Central memory CD8-positive, alpha-beta T cell (primary cell): ENCODE measurements around the gene DST.

Source experiments
- ATAC-seq: fragments of 150-1000 bp; cut with Tn5 transposase; replicated peaks from 2 replicates; pipeline ENCODE4 v1.10.0; 2022; ENCODE audit warnings: mild to moderate bottlenecking, moderate FRiP score, moderate number of reproducible peaks; ENCODE audit not compliant: poor library complexity, severe bottlenecking; ENCODE audit errors: extremely low read depth
- DNase-seq, 2 donors: peaks; one replicate each; pipeline ENCODE4 v3.0.0; 2021; ENCODE audit warnings: low spot score in 2 of 2
- H3K27ac Mint-ChIP-seq: one replicate; pipeline ENCODE4 v1.8.0; 2022; ENCODE audit warnings: low read depth, mild to moderate bottlenecking, moderate library complexity, mixed read lengths
- H3K27me3 Mint-ChIP-seq: one replicate; pipeline ENCODE4 v1.8.0; 2022; ENCODE audit warnings: mixed read lengths
- H3K36me3 Mint-ChIP-seq: one replicate; pipeline ENCODE4 v1.8.0; 2022; ENCODE audit warnings: mild to moderate bottlenecking, moderate library complexity, mixed read lengths; ENCODE audit not compliant: insufficient read depth
- H3K4me1 Mint-ChIP-seq: one replicate; pipeline ENCODE4 v1.8.0; 2022; ENCODE audit warnings: mixed read lengths
- H3K4me3 Mint-ChIP-seq: one replicate; pipeline ENCODE4 v1.8.0; 2022; ENCODE audit warnings: mild to moderate bottlenecking, moderate library complexity, mixed read lengths
- H3K9me3 Mint-ChIP-seq: one replicate; pipeline ENCODE4 v1.8.0; 2022; ENCODE audit warnings: mixed read lengths

Gene DST

GRCh38 chr6:56520218-56520617 is 122.5 kb downstream of the DST start:
- no peak overlapping the region for H3K4me3 Mint-ChIP-seq
- H3K36me3 Mint-ChIP-seq = no peaks in the 10 kb centered on the region
- H3K4me1 Mint-ChIP-seq = no peaks in the 10 kb centered on the region
- ATAC-seq (no peak), DNase-seq (no peak)
- H3K27ac Mint-ChIP-seq = no peak overlapping the region
- peaks cover 8% of the 10 kb centered on the region for H3K9me3 Mint-ChIP-seq
- no peaks in the 10 kb centered on the region for H3K27me3 Mint-ChIP-seq

GRCh38 chr6:56518995-56519767 is 123.5 kb downstream of the DST start:
- H3K9me3 Mint-ChIP-seq = peaks cover 8% of the 10 kb centered on the region
- H3K36me3 Mint-ChIP-seq = no peaks in the 10 kb centered on the region
- no peaks in the 10 kb centered on the region for H3K27me3 Mint-ChIP-seq
- DNase-seq = no peak
- H3K4me3 Mint-ChIP-seq = no peak overlapping the region
- H3K4me1 Mint-ChIP-seq = no peaks in the 10 kb centered on the region
- no peak overlapping the region for H3K27ac Mint-ChIP-seq
- ATAC-seq = no peak

GRCh38 chr6:56517155-56517745 is 125.4 kb downstream of the DST start:
- H3K4me1 Mint-ChIP-seq = no peaks in the 10 kb centered on the region

GRCh38 chr6:56516003-56516402 is 126.7 kb downstream of the DST start:
- no peaks in the 10 kb centered on the region for H3K36me3 Mint-ChIP-seq
- DNase-seq = no peak
- no peaks in the 10 kb centered on the region for H3K27me3 Mint-ChIP-seq
- H3K27ac Mint-ChIP-seq = no peak overlapping the region
- no peak for ATAC-seq
- no peaks in the 10 kb centered on the region for H3K4me1 Mint-ChIP-seq
- no peak overlapping the region for H3K4me3 Mint-ChIP-seq
- H3K9me3 Mint-ChIP-seq = peaks cover 8% of the 10 kb centered on the region

More at GRCh38 chr6:56517155-56517745, 125.4 kb downstream of the DST start:
- Mint-ChIP-seq H3K36me3 (no peaks in the 10 kb centered on the region), H3K27ac (no peak overlapping the region), H3K4me3 (no peak overlapping the region), H3K9me3 (peaks cover 8% of the 10 kb centered on the region), H3K27me3 (no peaks in the 10 kb centered on the region)
- ATAC-seq = no peak
- DNase-seq = no peak

DNA sequence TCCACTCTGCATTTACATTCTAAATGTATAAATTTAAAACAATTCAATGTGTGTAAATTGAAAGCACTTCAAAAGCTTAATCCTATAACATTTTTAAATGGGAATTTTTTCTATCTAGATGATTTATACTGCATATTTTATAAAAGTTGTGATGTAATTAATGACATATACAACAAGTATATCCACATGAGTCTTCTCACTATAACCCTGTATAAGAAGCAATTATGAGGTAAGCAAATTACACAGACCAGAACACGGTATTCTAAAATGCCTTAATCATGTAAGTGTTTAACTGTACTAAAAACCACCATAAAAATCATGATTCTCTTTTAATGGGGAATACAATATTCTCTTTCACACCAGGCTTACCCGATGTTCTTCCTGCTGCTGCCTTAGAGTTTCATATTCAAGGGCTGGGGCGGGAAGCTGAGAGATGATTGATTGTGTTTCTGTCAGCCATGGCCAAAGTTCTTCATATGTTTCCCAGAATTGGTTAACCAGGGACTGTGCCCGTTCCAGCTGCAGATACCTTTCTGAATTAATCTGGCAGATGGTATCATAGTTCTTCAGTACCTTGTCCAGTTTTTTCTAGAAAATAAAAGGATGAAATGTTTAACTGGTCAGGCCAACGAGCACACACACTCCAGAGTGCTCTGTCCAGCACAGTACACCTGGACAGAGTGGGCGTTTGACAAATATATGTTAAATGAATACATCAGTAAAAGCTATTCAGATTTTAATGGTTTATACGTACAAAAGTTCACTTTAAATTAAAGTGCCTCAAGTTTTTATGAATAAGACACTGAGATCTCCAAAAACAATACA is 127.4 kb downstream of the DST start:
- no peak for ATAC-seq
- Mint-ChIP-seq H3K27me3 (no peaks in the 10 kb centered on the region), H3K4me3 (no peak overlapping the region), H3K4me1 (no peaks in the 10 kb centered on the region), H3K9me3 (peaks cover 7% of the 10 kb centered on the region), H3K36me3 (no peaks in the 10 kb centered on the region), H3K27ac (no peak overlapping the region)
- DNase-seq = no peak

GRCh38 chr6:56514395-56514794 is 128.3 kb downstream of the DST start:
- no peaks in the 10 kb centered on the region for H3K4me1 Mint-ChIP-seq
- no peaks in the 10 kb centered on the region for H3K36me3 Mint-ChIP-seq
- H3K27me3 Mint-ChIP-seq = no peaks in the 10 kb centered on the region
- no peak overlapping the region for H3K27ac Mint-ChIP-seq
- ATAC-seq = no peak
- no peak for DNase-seq
- H3K4me3 Mint-ChIP-seq = no peak overlapping the region
- H3K9me3 Mint-ChIP-seq = no peaks in the 10 kb centered on the region

DNA sequence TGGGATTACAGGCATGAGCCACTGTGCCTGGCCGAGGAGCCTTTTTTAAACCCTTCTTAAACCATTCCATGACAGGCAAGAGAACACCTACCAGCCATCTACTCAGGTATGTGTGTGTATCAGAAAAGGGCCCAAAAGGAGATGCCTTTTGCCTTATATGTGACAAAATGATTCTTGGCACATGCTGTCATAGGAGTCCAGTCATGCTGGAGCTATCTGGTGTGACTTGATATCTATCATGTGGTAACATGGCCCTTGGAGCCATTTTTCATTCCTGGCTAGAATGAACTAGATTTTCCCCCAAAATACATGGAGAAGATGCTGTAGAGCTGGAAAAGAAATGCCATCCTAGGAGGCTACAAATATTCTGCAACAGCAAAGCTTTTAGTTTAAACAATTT is 129.1 kb downstream of the DST start:
- Mint-ChIP-seq H3K4me1 (no peaks in the 10 kb centered on the region), H3K9me3 (no peaks in the 10 kb centered on the region), H3K27ac (no peak overlapping the region), H3K27me3 (no peaks in the 10 kb centered on the region), H3K36me3 (no peaks in the 10 kb centered on the region), H3K4me3 (no peak overlapping the region)
- ATAC-seq (no peak), DNase-seq (no peak)

DNA sequence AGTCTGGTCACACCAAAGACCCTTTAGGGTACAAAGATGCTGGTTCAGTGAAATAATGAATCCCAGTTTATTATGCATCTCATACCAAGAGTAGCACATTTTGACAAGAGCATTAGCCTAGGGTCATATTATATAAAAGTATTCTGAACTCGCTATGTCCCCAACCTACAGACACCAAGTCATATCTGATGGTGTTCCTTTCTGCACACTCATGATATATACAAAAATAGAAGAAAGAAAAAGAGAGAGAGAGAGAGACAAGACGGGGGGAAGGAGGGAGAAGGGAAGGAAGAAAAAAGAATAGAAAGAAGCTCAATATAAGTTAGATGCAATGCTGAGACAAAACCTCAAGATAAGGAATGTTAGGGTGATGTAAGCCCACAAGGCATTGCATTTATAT is 131.1 kb downstream of the DST start:
- H3K4me3 Mint-ChIP-seq = no peak overlapping the region
- H3K36me3 Mint-ChIP-seq = no peaks in the 10 kb centered on the region
- H3K4me1 Mint-ChIP-seq = no peaks in the 10 kb centered on the region
- no peak overlapping the region for H3K27ac Mint-ChIP-seq
- no peak for DNase-seq
- H3K9me3 Mint-ChIP-seq = no peaks in the 10 kb centered on the region
- no peak for ATAC-seq
- H3K27me3 Mint-ChIP-seq = no peaks in the 10 kb centered on the region

DNA sequence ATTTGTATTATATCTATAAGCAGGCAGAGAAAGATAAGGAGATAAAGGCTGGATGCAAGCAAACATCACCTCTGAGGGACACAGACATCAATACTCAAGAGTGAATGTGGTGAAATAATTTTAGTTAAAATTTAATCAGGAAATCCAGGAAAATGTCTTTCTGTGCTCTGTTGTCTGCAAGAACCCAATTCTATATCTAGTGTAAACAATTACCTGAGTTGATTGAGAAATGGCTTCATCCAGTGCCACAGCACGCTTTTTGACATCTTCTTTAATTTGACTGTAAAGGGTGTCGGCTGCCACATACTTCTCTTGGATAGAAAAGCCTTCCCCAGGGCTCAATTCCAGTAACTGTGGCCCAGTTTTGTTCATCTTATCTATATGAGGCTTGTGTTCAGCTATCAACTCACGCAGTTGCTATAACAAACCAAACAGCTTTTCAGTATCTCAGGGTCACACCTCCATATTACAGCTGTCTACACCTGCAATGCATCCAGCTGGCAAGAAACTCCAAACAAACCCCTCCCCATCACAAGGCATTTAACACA is 131.6 kb downstream of the DST start:
- Mint-ChIP-seq H3K4me1 (no peaks in the 10 kb centered on the region), H3K27ac (no peak overlapping the region), H3K27me3 (no peaks in the 10 kb centered on the region), H3K36me3 (no peaks in the 10 kb centered on the region), H3K9me3 (no peaks in the 10 kb centered on the region), H3K4me3 (no peak overlapping the region)
- no peak for DNase-seq
- ATAC-seq = no peak

DNA sequence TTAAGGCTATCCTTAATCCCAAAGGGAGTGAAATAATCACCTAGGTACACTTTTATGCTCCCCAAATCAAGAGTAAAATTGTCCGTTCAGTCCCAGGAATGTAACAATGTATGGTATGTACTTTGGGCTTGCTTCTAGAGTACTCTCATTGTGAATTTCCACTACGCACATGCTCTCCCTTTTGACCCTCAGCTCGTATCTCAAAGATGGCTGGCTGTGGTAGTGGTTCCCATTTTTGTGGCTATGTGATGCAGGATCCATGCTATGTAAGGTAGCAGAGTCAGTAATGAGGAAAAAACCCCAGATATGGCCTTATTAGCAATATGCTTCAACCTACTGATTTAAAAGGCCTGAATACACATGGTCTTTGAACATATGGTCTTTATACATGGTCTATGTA is 133.7 kb downstream of the DST start:
- DNase-seq (no peak), ATAC-seq (no peak)
- no peaks in the 10 kb centered on the region for H3K27me3 Mint-ChIP-seq
- H3K27ac Mint-ChIP-seq = no peak overlapping the region
- no peaks in the 10 kb centered on the region for H3K36me3 Mint-ChIP-seq
- no peaks in the 10 kb centered on the region for H3K9me3 Mint-ChIP-seq
- no peaks in the 10 kb centered on the region for H3K4me1 Mint-ChIP-seq
- no peak overlapping the region for H3K4me3 Mint-ChIP-seq

- Mint-ChIP-seq H3K4me3 (no peak overlapping the region), H3K9me3 (no peaks in the 10 kb centered on the region), H3K27ac (no peak overlapping the region), H3K36me3 (no peaks in the 10 kb centered on the region), H3K27me3 (no peaks in the 10 kb centered on the region), H3K4me1 (no peaks in the 10 kb centered on the region)
- no peak for DNase-seq
- no peak for ATAC-seq
Measured at GRCh38 chr6:56507517-56507916, 135.2 kb downstream of the DST start.

GRCh38 chr6:56505512-56506260 is 137.0 kb downstream of the DST start:
- Mint-ChIP-seq H3K9me3 (no peaks in the 10 kb centered on the region), H3K36me3 (no peaks in the 10 kb centered on the region), H3K4me3 (no peak overlapping the region), H3K27me3 (no peaks in the 10 kb centered on the region), H3K4me1 (no peaks in the 10 kb centered on the region), H3K27ac (no peak overlapping the region)
- ATAC-seq = no peak
- no peak for DNase-seq
